WTC11 (cell line): Measurements from ENCODE around the gene SLC49A3.

ENCODE experiments used
- CTCF ChIP-seq: fragments of 200-600 bp; IDR thresholded peaks from 2 replicates; pipeline ENCODE4 v1.8.0; 2022; ENCODE audit warnings: antibody characterized with exemption
- E2F4 ChIP-seq: sonication (generic); formaldehyde crosslinking; IDR thresholded peaks from 2 replicates; pipeline ENCODE4 v1.8.1; 2022; ENCODE audit warnings: low read depth, mild to moderate bottlenecking, moderate library complexity, missing genetic modification reagents, borderline replicate concordance
- ESRRA ChIP-seq: sonication (generic); formaldehyde crosslinking; IDR thresholded peaks from 2 replicates; pipeline ENCODE4 v1.8.1; 2022; ENCODE audit warnings: mild to moderate bottlenecking, missing genetic modification reagents, borderline replicate concordance
- MAX ChIP-seq: sonication (generic); formaldehyde crosslinking; IDR thresholded peaks from 2 replicates; pipeline ENCODE4 v1.8.0; 2022; ENCODE audit warnings: mild to moderate bottlenecking, missing genetic modification reagents
- MYBL2 ChIP-seq: sonication (generic); formaldehyde crosslinking; IDR thresholded peaks from 2 replicates; pipeline ENCODE4 v1.8.1; 2023; ENCODE audit warnings: mild to moderate bottlenecking, moderate library complexity, missing genetic modification reagents
- TCF7 ChIP-seq: sonication (generic); formaldehyde crosslinking; IDR thresholded peaks from 2 replicates; pipeline ENCODE4 v1.8.0; 2022; ENCODE audit warnings: mild to moderate bottlenecking, low read depth, missing genetic modification reagents, moderate library complexity
- ZBTB43 ChIP-seq: sonication (generic); formaldehyde crosslinking; IDR thresholded peaks from 2 replicates; pipeline ENCODE4 v1.8.1; 2023; ENCODE audit warnings: mild to moderate bottlenecking, missing genetic modification reagents
- ZNF219 ChIP-seq: sonication (generic); formaldehyde crosslinking; IDR thresholded peaks from 2 replicates; pipeline ENCODE4 v1.8.0; 2023; ENCODE audit warnings: missing genetic modification reagents, mild to moderate bottlenecking, borderline replicate concordance
- ZNF232 ChIP-seq: sonication (generic); formaldehyde crosslinking; IDR thresholded peaks from 2 replicates; pipeline ENCODE4 v1.8.0; 2022; ENCODE audit warnings: mild to moderate bottlenecking, missing genetic modification reagents

GRCh38 chr4:653080-653821 is 35.7 kb downstream of the SLC49A3 start:
- TF ChIP-seq MAX (CRISPR knock-in tag) = no peak
- TF ChIP-seq CTCF = no peak
- TF ChIP-seq ESRRA (CRISPR knock-in tag) = no peak
- TF ChIP-seq ZNF232 (CRISPR knock-in tag) = no peak
- TF ChIP-seq E2F4 (CRISPR knock-in tag) = no peak
- TF ChIP-seq ZNF219 (CRISPR knock-in tag) = no peak
- no peak for TF ChIP-seq ZBTB43 (CRISPR knock-in tag)
- no peak for TF ChIP-seq TCF7 (CRISPR knock-in tag)
- no peak for TF ChIP-seq MYBL2 (CRISPR knock-in tag)
